GM19372 (cell line): Measurements from ENCODE around the gene SNAI3.

ENCODE experiments used
- ATAC-seq: cut with Tn5 transposase; IDR thresholded peaks from one replicate; pipeline ENCODE4 v1.9.1; 2021; ENCODE audit warnings: mild to moderate bottlenecking, low read depth, moderate library complexity; ENCODE audit not compliant: unreplicated experiment

The SNAI3 gene

DNA sequence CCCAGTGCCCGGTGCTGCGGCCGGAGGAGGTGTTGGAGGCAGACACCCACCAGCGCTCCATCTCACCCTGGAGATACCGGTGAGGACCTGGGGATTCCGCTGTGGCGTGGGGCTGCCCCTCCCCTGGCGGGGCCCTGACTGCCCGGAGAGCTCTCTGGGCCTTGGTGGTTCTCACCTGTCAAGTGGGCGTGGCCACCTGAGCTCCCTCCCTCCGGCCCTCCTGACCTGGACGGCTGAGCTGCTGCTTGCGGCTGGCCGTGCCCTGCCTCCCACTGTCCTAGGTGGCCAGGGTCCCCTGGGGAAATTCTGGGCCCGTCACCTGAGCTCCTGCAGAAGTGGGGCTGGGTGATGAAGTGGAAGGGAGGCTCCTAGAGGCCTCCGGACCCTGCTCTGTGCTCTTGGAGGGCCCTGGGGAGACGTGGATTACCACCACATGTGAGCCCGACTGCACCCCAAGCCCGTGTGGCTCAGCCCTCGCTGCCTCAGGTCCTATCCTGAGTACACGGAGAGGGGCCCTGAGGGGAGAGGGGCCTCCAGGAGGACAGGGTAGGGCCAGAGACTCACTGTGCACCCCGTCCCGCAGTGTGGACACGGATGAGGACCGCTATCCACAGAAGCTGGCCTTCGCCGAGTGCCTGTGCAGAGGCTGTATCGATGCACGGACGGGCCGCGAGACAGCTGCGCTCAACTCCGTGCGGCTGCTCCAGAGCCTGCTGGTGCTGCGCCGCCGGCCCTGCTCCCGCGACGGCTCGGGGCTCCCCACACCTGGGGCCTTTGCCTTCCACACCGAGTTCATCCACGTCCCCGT is 46.9 kb downstream of the SNAI3 start:
- no peak for ATAC-seq

DNA sequence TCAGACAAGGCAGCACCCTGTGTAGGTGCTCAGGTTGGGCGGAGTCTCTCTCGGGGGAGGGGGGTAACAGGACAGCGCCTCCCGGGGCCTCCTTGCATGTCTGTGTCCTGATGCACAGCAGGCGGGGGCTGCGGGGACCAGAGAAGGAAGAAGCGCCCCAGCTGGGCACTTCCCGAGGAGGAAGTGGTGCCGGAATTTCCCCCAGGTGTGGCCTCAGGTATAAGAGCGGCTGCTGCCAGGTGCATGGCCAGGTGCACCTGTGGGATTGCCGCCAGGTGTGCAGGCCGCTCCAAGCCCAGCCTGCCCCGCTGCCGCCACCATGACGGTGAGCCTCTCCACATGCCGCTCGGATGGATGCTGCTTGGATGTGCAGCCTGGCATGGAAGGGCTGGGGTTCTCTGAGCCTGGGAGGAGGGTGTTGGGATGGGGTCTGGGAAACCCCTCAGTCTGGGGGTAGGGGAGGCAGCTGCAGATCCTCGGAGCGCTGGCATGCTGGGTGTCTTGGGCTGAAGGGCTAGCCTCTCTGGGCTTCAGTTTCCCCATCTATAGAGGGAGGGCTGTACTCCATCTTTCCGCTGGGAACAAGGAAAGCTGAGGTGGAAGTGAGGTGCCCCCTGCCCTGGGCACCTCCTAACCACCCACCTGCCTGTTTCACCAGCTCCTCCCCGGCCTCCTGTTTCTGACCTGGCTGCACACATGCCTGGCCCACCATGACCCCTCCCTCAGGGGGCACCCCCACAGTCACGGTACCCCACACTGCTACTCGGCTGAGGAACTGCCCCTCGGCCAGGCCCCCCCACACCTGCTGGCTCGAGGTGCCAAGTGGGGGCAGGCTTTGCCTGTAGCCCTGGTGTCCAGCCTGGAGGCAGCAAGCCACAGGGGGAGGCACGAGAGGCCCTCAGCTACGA is 47.7 kb downstream of the SNAI3 start, which contains the start of gene IL17C:
TSS of gene IL17C (plus strand) at position 250 of the 908 bp plus-strand sequence. CDS start at position 320, 70 bp downstream.
- ATAC-seq, result no peak

DNA sequence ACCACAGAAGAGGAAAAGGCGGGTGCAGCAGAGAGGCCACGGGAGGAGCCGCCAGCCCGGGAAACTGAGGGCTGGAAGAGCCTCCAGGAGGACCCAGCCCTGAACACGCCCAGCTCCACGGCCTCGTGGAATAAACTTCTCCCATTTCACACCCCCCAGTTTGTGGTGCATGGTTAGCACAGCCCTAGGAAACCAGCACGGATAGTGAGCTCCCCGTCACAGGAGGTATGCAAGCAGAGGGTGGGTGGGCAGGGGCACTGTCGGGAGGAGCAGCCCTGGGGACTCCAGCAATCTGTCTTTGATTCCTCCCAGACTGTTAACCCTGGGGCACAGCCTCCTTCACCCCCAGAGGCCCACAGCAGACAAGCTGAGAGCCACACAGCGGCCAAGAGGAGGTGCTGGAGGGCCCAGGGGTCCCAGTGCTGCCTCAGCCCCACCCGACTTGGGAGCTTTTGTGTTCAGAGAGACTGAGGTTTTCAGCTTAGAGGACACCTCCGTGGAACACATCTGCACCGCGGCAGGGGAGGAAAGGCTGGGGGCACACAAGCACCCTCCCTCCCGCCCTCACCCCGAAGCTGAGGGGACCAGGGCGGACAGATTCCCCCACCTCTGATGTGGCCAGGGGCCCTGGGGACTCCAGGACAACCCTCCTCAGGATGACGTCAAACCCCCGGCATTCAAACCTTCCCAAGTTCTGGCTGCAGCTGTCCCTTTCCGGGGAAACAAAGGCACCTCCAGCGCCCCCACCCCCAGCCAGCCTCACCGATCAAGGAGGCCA is 49.6 kb downstream of the SNAI3 start:
- ATAC-seq, result no peak

DNA sequence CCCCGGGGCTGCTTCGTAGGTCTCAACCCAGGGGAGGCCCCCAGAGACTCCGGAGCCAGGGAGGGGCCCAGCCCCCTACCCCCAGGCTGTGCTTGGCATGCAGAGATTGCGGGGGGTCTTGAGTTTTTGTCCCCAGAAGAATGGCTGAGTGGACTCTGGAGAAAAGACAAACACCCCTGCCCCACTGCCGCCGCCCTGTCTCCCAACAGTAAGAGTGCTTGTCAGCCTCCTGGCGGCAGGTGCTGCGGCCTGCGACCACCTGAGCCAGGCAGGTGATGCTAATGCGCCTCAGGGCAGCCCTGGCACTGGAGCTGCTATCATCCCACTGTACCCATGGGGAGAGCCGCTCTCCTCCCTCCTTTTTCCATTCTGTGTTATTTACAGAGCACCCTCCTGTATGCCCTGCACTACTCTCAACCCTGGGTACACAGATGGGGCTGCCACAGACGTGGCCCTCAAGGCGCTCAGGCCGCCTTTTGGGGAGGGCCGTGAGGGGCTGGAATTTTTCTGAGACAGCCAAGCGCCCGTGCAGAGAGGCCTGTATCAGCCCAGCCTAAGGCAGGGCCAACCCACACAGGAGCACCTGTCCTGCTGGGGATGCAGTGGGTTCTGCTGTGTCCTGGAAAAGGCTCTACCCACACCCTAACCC is 50.5 kb downstream of the SNAI3 start:
- no peak for ATAC-seq

DNA sequence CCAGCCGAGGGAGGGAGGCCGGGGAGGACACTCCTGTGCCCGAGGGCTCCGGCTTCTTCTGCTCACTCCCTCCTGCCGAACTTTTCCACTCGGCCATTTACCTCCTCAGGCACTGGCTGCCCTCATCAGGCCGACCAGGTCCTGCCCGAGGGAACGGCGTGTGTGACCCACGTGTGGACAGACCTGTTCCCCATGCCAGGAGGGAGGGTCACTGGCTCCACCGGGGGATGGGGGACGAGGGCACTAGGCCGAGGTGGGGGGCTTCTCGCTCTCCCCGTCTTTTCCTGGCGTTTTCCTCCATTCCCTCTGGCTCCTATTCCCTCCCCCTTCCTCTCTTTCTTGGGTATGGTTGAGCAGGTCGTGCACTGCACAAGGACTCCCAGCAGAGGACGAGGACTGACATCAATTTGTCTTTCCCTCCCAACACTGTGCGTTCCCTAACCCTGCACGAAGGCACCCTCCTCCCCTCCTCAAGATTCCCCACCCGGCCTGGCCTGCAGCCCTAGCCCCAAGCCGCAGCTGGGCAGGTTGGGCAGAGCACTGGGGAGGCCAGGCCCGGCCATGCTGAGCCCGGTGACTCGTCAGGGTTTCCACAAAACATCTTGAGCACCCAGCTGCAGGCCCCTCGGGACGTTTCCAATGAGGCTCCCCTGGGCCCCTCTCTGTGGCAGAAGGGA is 51.2 kb downstream of the SNAI3 start:
- no peak for ATAC-seq

DNA sequence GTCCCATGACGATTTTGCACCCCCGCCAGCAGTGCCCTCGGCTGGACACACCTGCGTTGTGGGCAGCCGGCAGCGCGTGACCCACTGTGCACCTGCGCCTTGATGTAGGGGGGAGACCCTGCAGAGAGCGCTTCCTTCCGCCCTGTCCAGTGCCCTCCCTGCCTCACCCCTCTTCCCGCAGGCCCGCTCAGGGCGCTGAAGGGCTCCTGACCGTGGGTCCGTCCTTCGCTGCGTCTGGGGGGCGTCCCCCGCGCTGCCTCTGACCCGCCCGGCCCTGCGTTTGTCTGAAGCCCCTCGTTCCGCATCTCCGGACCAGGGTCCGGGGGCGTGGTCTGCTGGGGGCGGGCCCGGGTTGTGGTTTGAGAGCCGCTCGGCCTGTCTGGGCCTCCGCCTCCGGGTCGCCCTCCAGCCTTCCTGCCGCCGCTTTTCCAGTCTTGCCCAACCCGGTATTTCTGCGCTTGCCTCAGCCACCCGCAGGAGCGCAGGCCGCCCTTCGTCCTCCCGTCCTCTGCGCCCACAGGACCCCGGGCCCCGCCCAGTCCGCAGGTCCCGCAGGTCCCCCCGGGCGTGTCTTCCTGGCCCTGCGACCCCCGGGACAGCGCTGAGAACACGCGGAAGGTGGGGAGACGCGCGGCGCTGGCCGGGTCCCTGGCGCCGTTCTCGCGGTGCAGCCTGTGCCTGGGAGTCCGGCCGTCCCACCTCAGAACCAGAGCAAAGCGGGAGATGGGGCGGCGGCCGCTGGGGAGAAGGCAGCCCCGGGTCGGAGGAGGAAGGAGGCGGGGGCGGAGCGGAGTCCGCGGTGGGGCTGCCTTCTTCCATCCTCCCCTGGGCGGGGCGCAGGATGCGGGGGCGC is 51.9 kb downstream of the SNAI3 start:
- ATAC-seq, result peak; percentile 56

DNA sequence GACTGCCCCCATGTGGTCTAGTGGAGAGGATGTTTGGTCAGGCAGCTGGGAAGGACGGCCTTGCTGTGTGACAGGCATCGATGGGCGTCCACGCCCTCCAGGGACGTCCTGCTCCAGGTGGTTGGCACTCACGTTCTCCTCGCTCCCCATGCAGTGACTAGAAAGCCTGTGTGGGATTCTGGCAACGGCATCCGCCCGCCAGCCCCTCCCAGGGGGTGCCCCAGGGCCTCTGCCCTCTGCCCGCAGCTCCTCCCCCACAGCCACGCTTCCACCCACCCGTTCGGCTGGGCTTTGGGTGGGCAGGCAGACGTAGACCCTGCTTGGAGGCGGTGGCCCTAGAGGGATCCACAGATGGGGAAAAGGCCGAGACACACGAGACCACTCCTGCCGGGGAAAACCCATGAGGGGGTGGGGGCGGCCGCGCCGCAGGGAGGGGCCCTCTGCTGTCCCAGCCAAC is 52.6 kb downstream of the SNAI3 start:
- ATAC-seq, result peak; percentile 31

DNA sequence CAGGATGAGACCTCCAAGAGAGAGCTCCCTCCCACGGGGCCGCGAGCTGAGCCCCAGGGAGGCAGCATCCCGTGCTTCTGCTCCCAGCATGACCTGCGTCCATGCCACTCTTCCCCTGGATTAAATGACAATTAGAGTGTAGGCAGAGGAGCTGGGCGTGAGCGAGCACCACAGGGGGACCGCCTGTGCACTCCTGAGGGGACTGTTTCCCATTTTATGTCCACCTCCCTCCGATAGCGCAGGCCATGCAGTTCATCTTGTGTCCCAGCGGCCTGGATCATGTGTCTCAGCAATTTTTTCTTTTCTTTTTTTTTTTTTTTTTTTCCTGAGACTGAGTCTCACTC is 53.7 kb downstream of the SNAI3 start:
- ATAC-seq, result no peak

DNA sequence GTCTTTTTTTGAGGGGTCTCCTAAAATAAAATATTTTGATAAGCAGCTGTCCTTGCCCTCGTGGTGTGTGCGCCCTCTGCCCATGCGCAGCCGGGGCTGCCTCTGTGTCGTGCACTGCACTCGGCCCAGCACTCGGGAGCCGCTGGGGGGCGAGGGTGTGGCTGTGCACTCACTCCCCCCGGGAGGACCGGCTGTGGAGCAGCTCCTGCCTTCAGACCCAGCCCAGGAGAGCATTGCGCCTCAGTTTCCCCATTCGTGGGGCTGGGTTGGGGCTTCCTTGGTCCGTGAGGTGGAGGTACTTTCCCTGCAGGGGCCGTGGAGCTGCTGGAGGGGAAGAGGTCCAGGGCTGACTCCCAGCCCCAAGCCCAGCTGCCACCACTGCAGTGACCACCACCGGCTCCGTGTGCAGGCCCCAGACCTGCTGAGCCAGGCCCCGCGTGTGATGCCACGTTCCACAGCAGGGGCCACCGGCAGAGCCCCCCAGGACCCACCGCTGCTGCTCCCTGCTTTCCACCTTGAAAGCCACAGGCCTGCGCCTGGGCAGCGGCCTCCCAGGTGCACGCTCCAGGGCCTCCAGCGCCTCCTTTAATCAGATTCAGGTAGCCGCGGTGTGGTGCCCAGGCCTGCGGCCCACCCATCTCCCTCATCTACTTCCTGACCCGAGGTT is 54.3 kb downstream of the SNAI3 start:
- no peak for ATAC-seq

DNA sequence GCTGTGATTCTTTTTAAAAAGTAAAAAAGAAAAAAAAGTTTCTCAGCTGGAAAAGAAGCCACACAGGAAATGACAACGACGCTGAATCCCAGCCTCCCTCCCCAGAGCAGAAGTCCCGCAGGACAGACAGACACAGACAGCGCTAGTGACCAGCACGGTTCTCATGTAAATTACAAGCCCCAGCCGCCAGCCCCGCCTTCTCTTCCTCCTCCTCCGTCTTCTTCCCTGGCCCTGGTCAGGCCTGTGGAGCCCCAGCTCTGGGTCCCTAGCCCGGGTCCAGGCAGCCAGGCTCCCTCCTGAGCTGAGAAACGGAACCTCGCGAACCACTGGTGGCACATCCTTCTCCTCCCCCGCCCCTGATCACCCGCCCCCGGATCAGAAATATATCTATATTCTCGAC is 54.9 kb downstream of the SNAI3 start:
- ATAC-seq, result no peak

DNA sequence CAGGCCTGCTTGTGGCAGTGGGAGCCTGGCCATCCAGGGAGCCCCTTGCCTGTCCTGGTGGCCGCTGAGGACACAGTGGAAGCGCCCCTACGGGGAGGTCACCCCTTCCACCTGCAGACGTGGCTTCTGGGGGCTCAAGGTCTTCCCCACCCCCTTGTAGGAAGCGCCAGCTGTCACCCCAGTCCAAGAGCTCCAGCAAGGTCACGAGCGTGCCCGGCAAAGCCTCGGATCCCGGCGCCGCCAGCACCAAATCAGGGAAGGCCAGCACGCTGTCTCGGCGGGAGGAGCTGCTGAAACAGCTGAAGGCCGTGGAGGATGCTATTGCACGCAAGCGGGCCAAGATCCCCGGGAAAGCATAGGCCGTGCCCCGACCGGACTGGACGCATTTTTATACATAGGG is 55.4 kb downstream of the SNAI3 start:
- ATAC-seq, result no peak

DNA sequence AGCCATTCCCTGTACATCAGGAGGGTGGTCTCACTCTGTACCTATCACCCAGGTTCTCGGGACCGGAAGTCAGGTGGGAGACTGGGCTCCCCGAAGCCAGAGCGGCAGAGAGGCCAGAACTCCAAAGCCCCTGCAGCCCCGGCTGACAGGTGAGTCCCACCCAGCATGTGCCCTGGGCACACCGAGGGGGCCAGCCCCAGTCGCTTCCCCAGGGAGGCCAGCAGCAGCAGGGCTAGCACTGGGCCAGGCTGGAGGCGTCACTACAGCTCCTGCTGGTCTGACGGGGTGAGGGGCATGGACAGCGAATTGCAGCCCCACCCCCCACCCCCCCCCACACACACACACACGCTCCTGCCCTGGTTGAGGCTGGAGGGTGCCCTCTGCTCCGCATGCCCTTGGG is 55.9 kb downstream of the SNAI3 start:
- ATAC-seq, result no peak

DNA sequence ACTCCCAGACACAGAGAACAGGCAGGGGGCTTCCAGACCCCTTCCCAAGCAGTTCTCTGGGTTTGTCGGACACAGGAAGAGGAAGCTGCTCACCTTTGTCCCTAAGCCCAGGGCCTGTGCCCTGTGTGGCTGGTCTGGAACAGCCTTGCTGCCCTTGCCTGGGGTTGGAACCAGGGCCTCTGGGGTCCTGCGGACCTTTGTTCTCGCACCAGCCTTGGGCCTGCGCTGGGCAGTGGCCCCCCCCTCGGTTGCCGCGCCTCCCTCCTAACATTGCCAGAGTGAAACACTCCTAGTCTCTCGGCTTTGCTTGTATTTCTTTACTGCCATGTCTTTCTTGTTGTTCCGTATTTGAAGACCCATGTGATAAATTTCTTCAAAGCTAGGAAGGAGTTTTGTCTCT is 56.5 kb downstream of the SNAI3 start:
- ATAC-seq, result no peak

DNA sequence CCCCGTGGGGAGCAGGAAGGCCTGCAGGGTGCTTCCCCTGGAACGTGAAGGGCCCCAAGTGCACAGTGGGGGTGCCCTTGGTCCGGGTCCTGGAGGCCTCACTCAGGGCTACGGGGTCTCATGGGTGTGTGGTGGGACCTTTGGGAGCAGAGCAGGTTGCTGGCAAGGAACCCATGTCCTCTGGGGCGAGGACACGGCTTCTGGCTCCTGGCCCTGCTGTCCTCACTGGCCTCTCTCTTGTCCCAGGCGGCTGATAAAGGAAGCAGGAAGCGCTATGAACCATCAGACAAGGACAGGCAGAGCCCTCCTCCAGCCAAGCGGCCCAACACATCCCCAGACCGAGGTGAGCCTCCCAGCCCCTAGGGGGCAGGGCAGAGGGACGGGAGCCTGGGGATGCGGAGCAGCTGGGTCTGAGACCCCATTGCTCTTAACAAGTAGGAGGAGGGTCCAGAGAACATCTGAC is 57.8 kb downstream of the SNAI3 start:
- ATAC-seq, result no peak
